OCI-LY1 (cell line): ENCODE results near the gene ANO8.

ENCODE experiments used
- H2AFZ ChIP-seq: fragments of 200-600 bp; sonication (generic), shearing (Covaris generic); 2 replicates; pipeline ENCODE4 v1.6.0; 2014; ENCODE audit warnings: antibody characterized with exemption, mild to moderate bottlenecking, low read length
- H3F3A ChIP-seq: fragments of 200-600 bp; sonication (generic), shearing (Covaris generic); 2 replicates; pipeline ENCODE4 v1.6.0; 2014; ENCODE audit warnings: mild to moderate bottlenecking, antibody characterized with exemption, low read length, moderate library complexity; ENCODE audit not compliant: insufficient read depth
- H3K27ac ChIP-seq: fragments of 200-600 bp; sonication (generic); 2 replicates; pipeline ENCODE4 v1.5.1; 2014; ENCODE audit warnings: low read length, mixed run types, mild to moderate bottlenecking, low read depth; ENCODE audit not compliant: poor library complexity, severe bottlenecking
- H3K27me3 ChIP-seq: fragments of 200-600 bp; sonication (generic); 2 replicates; pipeline ENCODE4 v1.6.0; 2014; ENCODE audit warnings: antibody characterized with exemption, mild to moderate bottlenecking, low read length, moderate library complexity; ENCODE audit not compliant: insufficient read depth
- H3K36me3 ChIP-seq: fragments of 200-600 bp; sonication (generic); 2 replicates; pipeline ENCODE4 v1.6.1; 2014; ENCODE audit warnings: mild to moderate bottlenecking, antibody characterized with exemption, low read length, moderate library complexity, mixed read lengths; ENCODE audit not compliant: insufficient read depth
- H3K4me1 ChIP-seq: fragments of 200-600 bp; sonication (generic); 2 replicates; pipeline ENCODE4 v1.5.1; 2014; ENCODE audit warnings: mild to moderate bottlenecking, low read length, moderate library complexity; ENCODE audit not compliant: insufficient read depth, severe bottlenecking
- H3K4me2 ChIP-seq: fragments of 200-600 bp; sonication (generic), shearing (Covaris generic); 2 replicates; pipeline ENCODE4 v1.6.1; 2014; ENCODE audit warnings: low read length
- H3K4me3 ChIP-seq: fragments of 200-600 bp; sonication (generic); 2 replicates; pipeline ENCODE4 v1.5.1; 2014; ENCODE audit warnings: low read length, low read depth, mild to moderate bottlenecking, mixed read lengths; ENCODE audit not compliant: poor library complexity, severe bottlenecking
- H3K79me2 ChIP-seq: fragments of 200-600 bp; shearing (Covaris generic); 2 replicates; pipeline ENCODE4 v1.6.1; 2016; ENCODE audit warnings: mixed run types, low read length, mixed read lengths; ENCODE audit not compliant: insufficient read depth
- H3K9ac ChIP-seq: fragments of 200-600 bp; sonication (generic), shearing (Covaris generic); 2 replicates; pipeline ENCODE4 v1.6.1; 2014; ENCODE audit warnings: mild to moderate bottlenecking, low read length, mixed read lengths
- H3K9me2 ChIP-seq: fragments of 200-600 bp; sonication (generic), shearing (Covaris generic); 2 replicates; pipeline ENCODE4 v1.6.1; 2014; ENCODE audit warnings: low read depth, mild to moderate bottlenecking, low read length, mixed read lengths
- H3K9me3 ChIP-seq: fragments of 200-600 bp; shearing (Covaris generic); 2 replicates; pipeline ENCODE4 v1.6.1; 2014; ENCODE audit warnings: low read length, mixed read lengths
- H4K20me1 ChIP-seq: fragments of 200-600 bp; sonication (generic), shearing (Covaris generic); 2 replicates; pipeline ENCODE4 v1.6.0; 2016; ENCODE audit warnings: mild to moderate bottlenecking, low read length; ENCODE audit not compliant: insufficient read depth
- EZH2 ChIP-seq: fragments of 200-600 bp; sonication (generic), shearing (Covaris generic); IDR thresholded peaks from 2 replicates; pipeline ENCODE4 v1.8.0; 2017; ENCODE audit warnings: borderline replicate concordance, mixed run types, mild to moderate bottlenecking, antibody characterized with exemption, low read length, moderate library complexity, mixed read lengths
- TF ChIP-seq, protein P1 (sequence below): fragments of 200-600 bp; sonication (generic), shearing (Covaris generic); IDR thresholded peaks from 2 replicates; pipeline ENCODE4 v1.5.1; 2017; ENCODE audit warnings: mild to moderate bottlenecking, antibody characterized with exemption, low read length, moderate library complexity, mixed read lengths

Gene ANO8

DNA sequence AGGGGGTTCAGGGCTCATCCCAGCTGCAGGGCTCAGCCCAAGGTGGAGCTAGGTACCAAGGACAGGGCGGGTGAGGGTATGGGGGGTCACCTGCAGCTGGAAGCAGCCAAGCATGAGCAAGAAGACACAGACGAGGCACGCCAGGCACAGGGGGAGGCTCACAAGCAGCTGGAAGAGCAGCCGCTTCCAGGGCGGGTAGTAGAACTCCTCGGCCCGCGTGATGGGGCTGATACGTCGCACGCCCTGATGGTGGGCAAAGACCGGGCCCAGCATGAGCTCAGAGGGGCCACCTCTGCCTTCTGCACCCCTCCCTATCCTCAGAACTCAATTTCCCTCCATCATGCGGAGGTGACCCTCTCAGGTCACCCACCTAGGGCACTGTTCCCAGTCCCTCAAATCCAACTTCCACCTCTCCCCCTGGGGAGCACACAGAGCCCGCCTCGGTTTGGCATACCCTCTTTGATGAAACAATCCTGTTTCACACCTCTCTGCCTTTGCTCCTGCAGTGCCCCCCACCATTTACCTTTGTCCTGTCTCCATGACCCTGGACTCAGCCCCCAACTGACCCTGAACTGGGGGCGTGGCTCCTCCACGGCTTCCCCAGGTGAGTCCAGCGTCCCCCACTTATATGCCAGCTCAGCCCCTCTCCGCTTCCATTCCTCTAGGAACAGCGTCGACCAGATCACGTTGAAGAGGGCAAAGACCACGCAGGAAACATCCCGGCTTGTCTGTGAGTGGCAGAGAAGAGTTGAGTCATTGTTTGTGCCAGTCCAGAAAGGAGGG is 4.2 kb downstream of the ANO8 start:
- H3K27ac ChIP-seq: no peak overlapping the region
- H3K27me3 ChIP-seq: no peaks in the 10 kb centered on the region; the same call in 1 of the 2 replicates
- H2AFZ ChIP-seq: no peak overlapping the region
- no peaks in the 10 kb centered on the region for H3K9me2 ChIP-seq
- H3K9ac ChIP-seq: no peak overlapping the region
- H3K4me3 ChIP-seq: no peak overlapping the region
- H3K4me1 ChIP-seq: peaks cover 19% of the 10 kb centered on the region
- H3K9me3 ChIP-seq: no peaks in the 10 kb centered on the region
- no peak overlapping the region for H3K4me2 ChIP-seq
- H3K36me3 ChIP-seq: peaks cover 5% of the 10 kb centered on the region; the same call in 1 of the 2 replicates
- H3K79me2 ChIP-seq: no peaks in the 10 kb centered on the region
- TF ChIP-seq EZH2: no peak
- TF ChIP-seq, protein P1, sequence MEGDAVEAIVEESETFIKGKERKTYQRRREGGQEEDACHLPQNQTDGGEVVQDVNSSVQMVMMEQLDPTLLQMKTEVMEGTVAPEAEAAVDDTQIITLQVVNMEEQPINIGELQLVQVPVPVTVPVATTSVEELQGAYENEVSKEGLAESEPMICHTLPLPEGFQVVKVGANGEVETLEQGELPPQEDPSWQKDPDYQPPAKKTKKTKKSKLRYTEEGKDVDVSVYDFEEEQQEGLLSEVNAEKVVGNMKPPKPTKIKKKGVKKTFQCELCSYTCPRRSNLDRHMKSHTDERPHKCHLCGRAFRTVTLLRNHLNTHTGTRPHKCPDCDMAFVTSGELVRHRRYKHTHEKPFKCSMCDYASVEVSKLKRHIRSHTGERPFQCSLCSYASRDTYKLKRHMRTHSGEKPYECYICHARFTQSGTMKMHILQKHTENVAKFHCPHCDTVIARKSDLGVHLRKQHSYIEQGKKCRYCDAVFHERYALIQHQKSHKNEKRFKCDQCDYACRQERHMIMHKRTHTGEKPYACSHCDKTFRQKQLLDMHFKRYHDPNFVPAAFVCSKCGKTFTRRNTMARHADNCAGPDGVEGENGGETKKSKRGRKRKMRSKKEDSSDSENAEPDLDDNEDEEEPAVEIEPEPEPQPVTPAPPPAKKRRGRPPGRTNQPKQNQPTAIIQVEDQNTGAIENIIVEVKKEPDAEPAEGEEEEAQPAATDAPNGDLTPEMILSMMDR: no peak
- no peaks in the 10 kb centered on the region for H4K20me1 ChIP-seq
- H3F3A ChIP-seq: no peaks in the 10 kb centered on the region

- H3K4me2 ChIP-seq: no peak overlapping the region
- H3K9me2 ChIP-seq: no peaks in the 10 kb centered on the region
- no peaks in the 10 kb centered on the region for H3K9me3 ChIP-seq
- TF ChIP-seq, protein P1: no peak
- TF ChIP-seq EZH2: no peak
- H2AFZ ChIP-seq: no peak overlapping the region
- H3K9ac ChIP-seq: no peak overlapping the region
- H3K27ac ChIP-seq: no peak overlapping the region
- no peaks in the 10 kb centered on the region; the same call in 1 of the 2 replicates for H3K27me3 ChIP-seq
- no peak overlapping the region for H3K4me3 ChIP-seq
- no peaks in the 10 kb centered on the region for H3F3A ChIP-seq
- H3K4me1 ChIP-seq: peaks cover 13% of the 10 kb centered on the region
- no peaks in the 10 kb centered on the region for H3K79me2 ChIP-seq
- H3K36me3 ChIP-seq: peaks cover 5% of the 10 kb centered on the region; the same call in 1 of the 2 replicates
- H4K20me1 ChIP-seq: no peaks in the 10 kb centered on the region
Measured at GRCh38 chr19:17329366-17330261, 5.0 kb downstream of the ANO8 start.

DNA sequence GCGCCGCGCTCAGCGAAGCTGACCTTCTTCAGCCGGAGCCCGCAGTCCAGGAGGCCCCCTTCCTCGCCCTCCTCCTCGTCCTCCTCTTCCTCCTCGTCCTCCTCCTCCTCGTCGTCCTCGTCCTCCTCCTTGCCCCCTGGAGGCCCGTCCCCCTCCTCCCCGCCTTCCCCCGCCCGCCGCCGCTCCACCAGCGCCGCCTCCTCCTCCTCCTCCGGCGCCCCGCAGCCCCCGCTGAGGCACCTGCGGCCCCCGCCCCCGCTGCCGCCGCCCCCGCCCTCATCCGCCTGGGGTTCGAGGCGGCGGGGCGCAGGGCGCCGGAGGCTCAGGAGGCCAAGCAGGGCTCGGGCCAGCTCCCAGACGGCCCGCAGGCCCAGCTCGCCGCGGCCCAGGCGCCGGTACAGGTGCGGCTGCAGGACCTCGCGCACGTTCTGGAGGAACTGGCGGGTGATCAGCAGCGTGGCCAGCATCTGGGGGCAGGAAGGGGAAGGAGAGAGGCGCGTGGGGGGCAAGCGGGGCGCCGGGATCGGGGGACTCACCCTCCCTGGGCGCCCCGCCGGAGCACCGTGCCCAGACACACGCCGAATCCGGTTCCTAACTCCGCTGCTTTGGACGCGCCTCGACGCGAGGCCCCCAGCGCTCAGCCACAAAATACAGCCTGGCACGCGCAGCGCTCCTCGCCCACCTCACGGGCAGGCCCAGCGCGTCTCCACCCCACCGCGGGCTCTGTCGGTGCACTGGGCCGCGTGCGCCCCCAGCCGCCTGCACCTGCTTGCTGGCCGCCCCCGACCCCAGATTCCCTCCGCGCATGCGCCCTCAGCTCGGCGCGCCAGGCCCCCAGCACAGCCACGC is 5.9 kb downstream of the ANO8 start:
- H3K27me3 ChIP-seq: no peaks in the 10 kb centered on the region; the same call in 1 of the 2 replicates
- no peaks in the 10 kb centered on the region for H3K9me3 ChIP-seq
- H3K79me2 ChIP-seq: no peaks in the 10 kb centered on the region
- H3K27ac ChIP-seq: no peak overlapping the region
- H2AFZ ChIP-seq: no peak overlapping the region
- H3K4me2 ChIP-seq: peak overlapping the region; percentile 52
- TF ChIP-seq, protein P1: no peak
- H3K4me3 ChIP-seq: no peak overlapping the region
- peaks cover 5% of the 10 kb centered on the region; the same call in 1 of the 2 replicates for H3K36me3 ChIP-seq
- peaks cover 7% of the 10 kb centered on the region for H3K4me1 ChIP-seq
- no peaks in the 10 kb centered on the region for H3K9me2 ChIP-seq
- H4K20me1 ChIP-seq: no peaks in the 10 kb centered on the region
- no peaks in the 10 kb centered on the region for H3F3A ChIP-seq
- H3K9ac ChIP-seq: no peak overlapping the region
